ENCODE data around the gene SLC30A1. TPM values are rescaled to one million over a fixed set of nuclear protein-coding genes. Genes with fewer than 3 reads are reported as not detected.

Gene SLC30A1
- total and polyA plus RNA-seq, 7 donors, result 0.35 to 5.2 (median 1.8) TPM

- DNase-seq, result no peak
- no peak for TF ChIP-seq CTCF (IDR thresholded peaks at IDR 0.05)
- intact Hi-C loops (cut with DNase I), result no loop called here
- Histone ChIP-seq H3K36me3 (ENCODE audit: insufficient read depth in 1 of 2, low read depth in 1 of 2) (no peaks in the 10 kb centered on the region), H3K27ac (no peak overlapping the region), H3K4me3 (no peak overlapping the region), H3K27me3 (ENCODE audit: insufficient read depth in 3 of 3, low read length in 2 of 3) (no peaks in the 10 kb centered on the region), H3K9me3 (no peaks in the 10 kb centered on the region), H3K4me1 (peaks cover 4% of the 10 kb centered on the region)
- WGBS, 3 donors, result 82 to 90% (median 90%) methylated on average over 8 of the region's 8 CpGs
- ATAC-seq, result no peak
These were observed 42.4 kb downstream of the SLC30A1 start for GRCh38 chr1:211536606-211537005.

DNA sequence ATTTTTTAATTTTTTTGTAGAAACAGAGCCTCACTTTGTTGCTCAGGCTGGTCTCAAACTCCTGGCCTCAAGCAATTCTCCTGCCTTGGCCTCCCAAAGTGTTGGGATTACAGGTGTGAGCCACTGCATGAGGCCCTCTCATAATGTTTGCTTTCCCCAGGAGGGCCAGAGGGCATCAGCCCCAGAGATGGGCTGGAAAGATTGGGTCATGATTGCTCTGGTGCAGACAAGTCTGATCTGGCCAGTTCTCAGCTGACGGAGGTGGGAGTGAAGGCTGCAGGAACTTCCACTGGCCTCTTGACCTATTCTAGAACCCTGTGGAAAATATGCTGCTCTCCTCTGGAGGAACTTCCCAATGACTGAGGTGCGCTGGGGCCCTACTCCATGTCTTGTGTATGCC is 43.6 kb downstream of the SLC30A1 start:
- no peak for TF ChIP-seq CTCF (IDR thresholded peaks at IDR 0.05)
- Histone ChIP-seq H3K4me1 (peaks cover 5% of the 10 kb centered on the region), H3K9me3 (no peaks in the 10 kb centered on the region), H3K4me3 (no peak overlapping the region), H3K27ac (no peak overlapping the region), H3K36me3 (ENCODE audit: insufficient read depth in 1 of 2, low read depth in 1 of 2) (no peaks in the 10 kb centered on the region), H3K27me3 (ENCODE audit: insufficient read depth in 3 of 3, low read length in 2 of 3) (no peaks in the 10 kb centered on the region)
- no peak for DNase-seq
- 94 to 96% (median 95%) methylated on average over 2 of the region's 2 CpGs for WGBS, 3 donors
- ATAC-seq, result no peak
- intact Hi-C loops (cut with DNase I), result no loop called here

GRCh38 chr1:211534545-211535291 is 44.2 kb downstream of the SLC30A1 start:
- no peak for ATAC-seq
- no peak for TF ChIP-seq CTCF (IDR thresholded peaks at IDR 0.05)
- DNase-seq, result no peak
- Histone ChIP-seq H3K27ac (no peak overlapping the region), H3K9me3 (no peaks in the 10 kb centered on the region), H3K4me3 (no peak overlapping the region), H3K4me1 (peaks cover 11% of the 10 kb centered on the region), H3K27me3 (ENCODE audit: insufficient read depth in 3 of 3, low read length in 2 of 3) (no peaks in the 10 kb centered on the region), H3K36me3 (ENCODE audit: insufficient read depth in 1 of 2, low read depth in 1 of 2) (no peaks in the 10 kb centered on the region)
- 90 to 94% (median 93%) methylated on average over 5 of the region's 5 CpGs for WGBS, 3 donors
- intact Hi-C loops (cut with DNase I), result no loop called here

DNA sequence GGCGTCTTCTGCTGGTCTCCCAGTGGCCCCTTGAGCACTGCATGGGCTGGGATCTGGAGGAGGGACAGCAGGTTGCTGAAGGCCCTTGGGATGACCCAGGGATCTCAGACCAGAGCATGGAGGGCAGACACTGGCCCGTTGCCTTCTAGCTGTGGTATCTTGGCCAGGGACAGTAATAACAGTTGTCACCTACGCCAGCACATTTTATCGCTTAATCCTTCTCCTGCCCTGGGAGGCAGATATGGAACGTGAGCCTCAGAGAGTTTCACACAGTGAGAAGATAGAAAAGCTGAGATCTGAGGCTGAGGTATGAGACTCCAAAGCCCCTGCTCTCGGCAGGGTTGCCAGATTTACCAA is 46.9 kb downstream of the SLC30A1 start:
- WGBS, 3 donors, result 25 to 37% (median 31%) methylated on average over 6 of the region's 6 CpGs
- no peaks in the 10 kb centered on the region for H3K36me3 ChIP-seq (ENCODE audit: insufficient read depth in 1 of 2, low read depth in 1 of 2)
- peaks cover 0 to under 1% (median 0%) of the 10 kb centered on the region in 3 donors for H3K27me3 ChIP-seq (ENCODE audit: insufficient read depth in 3 of 3, low read length in 2 of 3)
- no peaks in the 10 kb centered on the region for H3K9me3 ChIP-seq
- TF ChIP-seq CTCF (IDR thresholded peaks at IDR 0.05), result no peak
- no peak overlapping the region for H3K4me3 ChIP-seq
- DNase-seq (no peak), ATAC-seq (peak in 3 of 4 donors; percentile 35 to 58 (median 44))
- H3K4me1 ChIP-seq, result peaks cover 15% of the 10 kb centered on the region
- intact Hi-C loops (cut with DNase I), result no loop called here
- no peak overlapping the region for H3K27ac ChIP-seq
